ENCODE data around the gene C1GALT1.

GRCh38 chr7:7257899-7258692 lies 75.8 kb downstream of the C1GALT1 start:
- TF ChIP-seq CTCF (IDR thresholded peaks at IDR 0.05) = no peak
- no peak for TF ChIP-seq POLR2A (IDR thresholded peaks at IDR 0.05)

Measured in thyroid gland (tissue), 4 donors.